AG04449 (cell line): Measurements from ENCODE around the gene NDUFB3.

Source experiments
- CTCF ChIA-PET: fragments of 350-600 bp; formaldehyde crosslinking; extraction: SDS; loops from one replicate; lab custom pipeline; 2021; ENCODE audit warnings: antibody characterized with exemption; lab: Yijun Ruan, JAX
- POLR2A ChIA-PET: fragments of 400-600, 350-600 bp; formaldehyde crosslinking; extraction: SDS; loops from one replicate; lab custom pipeline; 2020; ENCODE audit warnings: antibody characterized with exemption, inconsistent platforms; lab: Yijun Ruan, JAX
- DNase-seq: peaks from one replicate; pipeline ENCODE4 v3.0.0-alpha.2; 2010; ENCODE audit warnings: low read depth, low spot score
- H3K4me3 ChIP-seq: 2 replicates; pipeline ENCODE4 v1.5.1; 2011; ENCODE audit warnings: low read depth, mild to moderate bottlenecking, control low read depth, low read length
- CTCF ChIP-seq: IDR thresholded peaks from one replicate; pipeline ENCODE4 v1.5.1; 2011; ENCODE audit warnings: mild to moderate bottlenecking, moderate library complexity, low read length, control low read depth, inconsistent platforms; ENCODE audit not compliant: insufficient read depth; ENCODE audit errors: missing control alignments

NDUFB3 gene

GRCh38 chr2:201126308-201127151 is 54.7 kb downstream of the NDUFB3 start:
- CTCF ChIA-PET, result interaction anchor here (0.7 to 1.1 kb wide), 3 partner anchors 26 to 225 kb away, joined by 3 read pairs; no protein-coding TSS in a partner anchor
- no peak for DNase-seq
- no peak overlapping the region for H3K4me3 ChIP-seq
- POLR2A ChIA-PET, result interaction anchor here (1.2 kb wide), 1 partner anchor 8 kb away, joined by 3 read pairs; no protein-coding TSS in a partner anchor
- no peak for TF ChIP-seq CTCF

DNA sequence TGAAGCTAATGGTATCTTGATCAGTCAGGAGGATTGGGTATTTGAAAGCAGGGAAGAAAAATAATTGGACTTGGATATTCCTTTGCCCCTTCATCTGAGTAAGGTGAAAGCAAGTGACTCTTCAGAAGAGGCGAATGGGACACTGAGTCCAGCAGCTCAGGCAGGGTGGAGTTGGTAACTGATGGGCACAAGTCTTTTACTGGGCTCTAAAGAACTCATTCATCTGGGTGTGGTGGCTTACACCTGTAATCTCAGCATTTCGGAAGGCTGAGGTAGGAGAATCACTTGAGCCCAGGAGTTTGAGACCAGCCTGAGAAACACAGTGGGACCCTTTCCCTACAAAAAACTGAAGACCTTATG is 55.3 kb downstream of the NDUFB3 start:
- POLR2A ChIA-PET, result interaction anchor here (1.2 kb wide), 1 partner anchor 9 kb away, joined by 3 read pairs; no protein-coding TSS in a partner anchor
- TF ChIP-seq CTCF, result no peak
- no peak overlapping the region for H3K4me3 ChIP-seq
- CTCF ChIA-PET, result interaction anchor here (0.7 to 1.1 kb wide), 2 partner anchors 59 to 226 kb away, joined by 3 read pairs; no protein-coding TSS in a partner anchor
- DNase-seq, result no peak

GRCh38 chr2:201127570-201127969 is 55.8 kb downstream of the NDUFB3 start:
- TF ChIP-seq CTCF, result no peak
- peak overlapping the region; percentile 9 for H3K4me3 ChIP-seq
- no peak for DNase-seq
- ChIA-PET POLR2A (no interaction called here), CTCF (interaction anchor here (0.7 kb wide), 1 partner anchor 59 kb away, joined by 3 read pairs; no protein-coding TSS in a partner anchor)

- no peak for DNase-seq
- ChIA-PET CTCF (interaction anchor here (0.9 to 1.5 kb wide), 2 partner anchors 30 to 34 kb away, joined by 3 to 6 read pairs; no protein-coding TSS in a partner anchor), POLR2A (no interaction called here)
- no peak for TF ChIP-seq CTCF
- H3K4me3 ChIP-seq, result no peak overlapping the region
Observed at GRCh38 chr2:201128033-201128432, 56.2 kb downstream of the NDUFB3 start.

GRCh38 chr2:201128933-201129505 is 57.2 kb downstream of the NDUFB3 start:
- no peak overlapping the region; the same call in 1 of the 2 replicates for H3K4me3 ChIP-seq
- DNase-seq, result peak; percentile 75
- ChIA-PET POLR2A (interaction anchor here (1.1 kb wide), 2 partner anchors 16 to 22 kb away, joined by 3 to 5 read pairs; no protein-coding TSS in a partner anchor), CTCF (interaction anchor here (0.9 to 1.5 kb wide), 2 partner anchors 29 to 35 kb away, joined by 3 to 6 read pairs; no protein-coding TSS in a partner anchor)
- TF ChIP-seq CTCF, result no peak
